ENCODE results near the gene KCNQ5.

The KCNQ5 gene

GRCh38 chr6:73051147-73051546 lies 429.3 kb downstream of the KCNQ5 start (continued):
- TF ChIP-seq, protein P1, sequence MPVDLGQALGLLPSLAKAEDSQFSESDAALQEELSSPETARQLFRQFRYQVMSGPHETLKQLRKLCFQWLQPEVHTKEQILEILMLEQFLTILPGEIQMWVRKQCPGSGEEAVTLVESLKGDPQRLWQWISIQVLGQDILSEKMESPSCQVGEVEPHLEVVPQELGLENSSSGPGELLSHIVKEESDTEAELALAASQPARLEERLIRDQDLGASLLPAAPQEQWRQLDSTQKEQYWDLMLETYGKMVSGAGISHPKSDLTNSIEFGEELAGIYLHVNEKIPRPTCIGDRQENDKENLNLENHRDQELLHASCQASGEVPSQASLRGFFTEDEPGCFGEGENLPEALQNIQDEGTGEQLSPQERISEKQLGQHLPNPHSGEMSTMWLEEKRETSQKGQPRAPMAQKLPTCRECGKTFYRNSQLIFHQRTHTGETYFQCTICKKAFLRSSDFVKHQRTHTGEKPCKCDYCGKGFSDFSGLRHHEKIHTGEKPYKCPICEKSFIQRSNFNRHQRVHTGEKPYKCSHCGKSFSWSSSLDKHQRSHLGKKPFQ (tag by site-specific recombination; IDR thresholded peaks at IDR 0.05) = no peak
- TF ChIP-seq ZNF223 (tag by site-specific recombination; IDR thresholded peaks at IDR 0.05) = no peak

GRCh38 chr6:73054958-73055357 lies 433.1 kb downstream of the KCNQ5 start:
- no peaks in the 10 kb centered on the region for H3K9me3 ChIP-seq (ENCODE audit: control insufficient read depth, insufficient read depth, low read depth, low read length)
- no peak overlapping the region for H3K4me3 ChIP-seq (ENCODE audit: low read depth, low read length)
- ChIA-PET POLR2A (no interaction called here), CTCF (interaction anchor here (1.1 kb wide), 1 partner anchor 9 kb away, joined by 4 read pairs; no protein-coding TSS in a partner anchor)
- no peak for TF ChIP-seq ZNF571 (tag by site-specific recombination; IDR thresholded peaks at IDR 0.05)
- H3K4me1 ChIP-seq (ENCODE audit: control insufficient read depth, insufficient read depth, low read length) = no peaks in the 10 kb centered on the region
- no peak overlapping the region for H3K27ac ChIP-seq (ENCODE audit: extremely low read depth, low read depth, low read length)
- H3K36me3 ChIP-seq (ENCODE audit: control insufficient read depth in 2 of 2, insufficient read depth in 1 of 2, low read length in 2 of 2) = no peaks in the 10 kb centered on the region

- ChIA-PET POLR2A (no interaction called here), CTCF (no interaction called here)
- TF ChIP-seq ZBTB21 (tag by site-specific recombination; IDR thresholded peaks at IDR 0.05) (no peak), ZNF132 (tag by site-specific recombination; IDR thresholded peaks at IDR 0.05; ENCODE audit: borderline replicate concordance) (no peak), ZNF391 (tag by site-specific recombination; IDR thresholded peaks at IDR 0.05; ENCODE audit: borderline replicate concordance, low read depth) (no peak), IKZF3 (tag by site-specific recombination; IDR thresholded peaks at IDR 0.05) (no peak), ZNF785 (tag by site-specific recombination; IDR thresholded peaks at IDR 0.05) (no peak), BCL11B (tag by site-specific recombination; IDR thresholded peaks at IDR 0.05; ENCODE audit: low read depth) (no peak), ZNF10 (tag by site-specific recombination; IDR thresholded peaks at IDR 0.05) (no peak), ZNF747 (tag by site-specific recombination; IDR thresholded peaks at IDR 0.05) (no peak)
- Histone ChIP-seq H3K4me3 (ENCODE audit: low read depth, low read length) (no peak overlapping the region), H3K4me1 (ENCODE audit: control insufficient read depth, insufficient read depth, low read length) (no peaks in the 10 kb centered on the region), H3K36me3 (ENCODE audit: control insufficient read depth in 2 of 2, insufficient read depth in 1 of 2, low read length in 2 of 2) (no peaks in the 10 kb centered on the region), H3K27ac (ENCODE audit: extremely low read depth, low read depth, low read length) (no peak overlapping the region), H3K9me3 (ENCODE audit: control insufficient read depth, insufficient read depth, low read depth, low read length) (no peaks in the 10 kb centered on the region)
Observed at GRCh38 chr6:73058736-73059135, 436.9 kb downstream of the KCNQ5 start.

DNA sequence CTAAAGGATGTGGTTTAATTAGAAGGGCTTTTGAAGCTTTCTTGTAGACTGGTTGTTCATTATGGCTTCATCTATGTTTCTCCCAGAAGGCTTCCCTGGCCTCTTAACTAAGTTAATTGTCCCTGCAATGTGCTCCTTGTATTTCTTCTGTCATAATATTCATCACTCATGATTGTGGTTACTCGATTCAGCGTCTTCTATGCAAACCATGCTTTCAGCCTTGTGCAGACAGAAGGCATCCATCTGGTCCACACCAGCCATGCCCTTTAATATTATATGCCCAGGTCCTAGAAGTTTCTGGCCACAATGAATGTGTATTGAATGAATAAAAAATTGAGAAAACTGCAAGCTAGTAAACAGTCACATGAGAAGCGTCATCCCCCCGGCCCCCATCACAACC lies 440.3 kb downstream of the KCNQ5 start:
- POLR2A ChIA-PET = no interaction called here
- H3K9me3 ChIP-seq (ENCODE audit: control insufficient read depth, insufficient read depth, low read depth, low read length) = no peaks in the 10 kb centered on the region
- no peaks in the 10 kb centered on the region for H3K36me3 ChIP-seq (ENCODE audit: control insufficient read depth in 2 of 2, insufficient read depth in 1 of 2, low read length in 2 of 2)
- TF ChIP-seq ZNF664 (tag by site-specific recombination; IDR thresholded peaks at IDR 0.05) = no peak
- H3K4me1 ChIP-seq (ENCODE audit: control insufficient read depth, insufficient read depth, low read length) = no peaks in the 10 kb centered on the region
- H3K4me3 ChIP-seq (ENCODE audit: low read depth, low read length) = no peak overlapping the region
- CTCF ChIA-PET = interaction anchor here (0.6 kb wide), 1 partner anchor 43 kb away, joined by 3 read pairs; no protein-coding TSS in a partner anchor
- H3K27ac ChIP-seq (ENCODE audit: extremely low read depth, low read depth, low read length) = no peak overlapping the region

- CTCF ChIA-PET = interaction anchor here (1.0 kb wide), 1 partner anchor 182 kb away, joined by 3 read pairs; no protein-coding TSS in a partner anchor
- no peak overlapping the region for H3K4me3 ChIP-seq (ENCODE audit: low read depth, low read length)
- no peak for TF ChIP-seq PRDM6 (tag by site-specific recombination; IDR thresholded peaks at IDR 0.05)
- no peak for TF ChIP-seq ZNF561 (tag by site-specific recombination; IDR thresholded peaks at IDR 0.05; ENCODE audit: borderline replicate concordance)
- TF ChIP-seq ZNF513 (tag by site-specific recombination; IDR thresholded peaks at IDR 0.05) = no peak
- TF ChIP-seq, protein P2, sequence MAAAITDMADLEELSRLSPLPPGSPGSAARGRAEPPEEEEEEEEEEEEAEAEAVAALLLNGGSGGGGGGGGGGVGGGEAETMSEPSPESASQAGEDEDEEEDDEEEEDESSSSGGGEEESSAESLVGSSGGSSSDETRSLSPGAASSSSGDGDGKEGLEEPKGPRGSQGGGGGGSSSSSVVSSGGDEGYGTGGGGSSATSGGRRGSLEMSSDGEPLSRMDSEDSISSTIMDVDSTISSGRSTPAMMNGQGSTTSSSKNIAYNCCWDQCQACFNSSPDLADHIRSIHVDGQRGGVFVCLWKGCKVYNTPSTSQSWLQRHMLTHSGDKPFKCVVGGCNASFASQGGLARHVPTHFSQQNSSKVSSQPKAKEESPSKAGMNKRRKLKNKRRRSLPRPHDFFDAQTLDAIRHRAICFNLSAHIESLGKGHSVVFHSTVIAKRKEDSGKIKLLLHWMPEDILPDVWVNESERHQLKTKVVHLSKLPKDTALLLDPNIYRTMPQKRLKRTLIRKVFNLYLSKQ (tag by site-specific recombination; IDR thresholded peaks at IDR 0.05; ENCODE audit: borderline replicate concordance) = no peak
- TF ChIP-seq ZNF704 (tag by site-specific recombination; IDR thresholded peaks at IDR 0.05) = no peak
- no peak for TF ChIP-seq ZNF223 (tag by site-specific recombination; IDR thresholded peaks at IDR 0.05)
- TF ChIP-seq SETDB1 (IDR thresholded peaks at IDR 0.05; ENCODE audit: insufficient read length, low read length) = no peak
- no peak for TF ChIP-seq ZNF248 (tag by site-specific recombination; IDR thresholded peaks at IDR 0.05)
- TF ChIP-seq ZNF776 (tag by site-specific recombination; IDR thresholded peaks at IDR 0.05; ENCODE audit: borderline replicate concordance) = no peak
- no peak overlapping the region for H3K27ac ChIP-seq (ENCODE audit: extremely low read depth, low read depth, low read length)
- no peaks in the 10 kb centered on the region for H3K36me3 ChIP-seq (ENCODE audit: control insufficient read depth in 2 of 2, insufficient read depth in 1 of 2, low read length in 2 of 2)
- no peaks in the 10 kb centered on the region for H3K9me3 ChIP-seq (ENCODE audit: control insufficient read depth, insufficient read depth, low read depth, low read length)
- POLR2A ChIA-PET = no interaction called here
- no peaks in the 10 kb centered on the region for H3K4me1 ChIP-seq (ENCODE audit: control insufficient read depth, insufficient read depth, low read length)
Observed at GRCh38 chr6:73062837-73063236, 441.0 kb downstream of the KCNQ5 start.

All from HEK293 (cell line).